PC-9 (cell line): ENCODE results near the gene HRH1.

Experiments used
- CTCF ChIP-seq: fragments of 200-600 bp; sonication (generic); conservative IDR thresholded peaks from 2 replicates; pipeline ENCODE4 v1.6.1; 2017; ENCODE audit warnings: mixed run types, antibody characterized with exemption, mild to moderate bottlenecking, moderate library complexity
- EZH2 ChIP-seq: fragments of 200-600 bp; sonication (generic); IDR thresholded peaks from 2 replicates; pipeline ENCODE4 v1.8.0; 2017; ENCODE audit warnings: antibody characterized with exemption, low read depth

- TF ChIP-seq CTCF = no peak
- no peak for TF ChIP-seq EZH2
These were observed 94.3 kb downstream of the HRH1 start for GRCh38 chr3:11248596-11248995.
